Right atrium auricular region (tissue), 2 donors: Measurements from ENCODE around the gene C10orf71. TPM values are rescaled to one million over a fixed set of nuclear protein-coding genes. Genes with fewer than 3 reads are reported as not detected.

ENCODE experiments used
- DNase-seq: peaks from one replicate; pipeline ENCODE4 v3.0.0-alpha.2; 2019; ENCODE audit warnings: low spot score
- H3K27ac ChIP-seq, 2 donors: fragments of 200-600 bp; sonication (generic); 1 replicate in 1 of 2; 2 replicates in 1 of 2; pipeline ENCODE4 v1.5.1; 2016 to 2019
- H3K27me3 ChIP-seq, 2 donors: fragments of 200-600 bp; sonication (generic); one replicate each; pipeline versions ENCODE4 v1.5.1 to v1.6.0; 2017 to 2019
- H3K36me3 ChIP-seq: fragments of 200-600 bp; sonication (generic); one replicate; pipeline ENCODE4 v1.5.1; 2016
- H3K4me1 ChIP-seq, 2 donors: fragments of 200-600 bp; sonication (generic); one replicate each; pipeline versions ENCODE4 v1.5.1 to v1.6.0; 2017 to 2019
- H3K4me3 ChIP-seq, 2 donors: fragments of 200-600 bp; sonication (generic); 1 replicate in 1 of 2; 2 replicates in 1 of 2; pipeline ENCODE4 v1.5.1; 2017 to 2019; ENCODE audit warnings: mild to moderate bottlenecking in 1 of 2, moderate library complexity in 1 of 2
- H3K9me3 ChIP-seq, 2 donors: fragments of 200-600 bp; sonication (generic); one replicate each; pipeline ENCODE4 v1.5.1; 2019
- total RNA-seq, 2 donors: library from RNA; depleted of rRNA; stranded (reverse); fragments of >200 nt; gene quantifications; one replicate each; pipeline ENCODE4 v1.1.0, GENCODE V29; 2016
- TF ChIP-seq, protein P1 (sequence below), 2 donors: fragments of 200-600 bp; sonication (generic); IDR thresholded peaks; one replicate each; pipeline ENCODE4 v1.5.1; 2019; ENCODE audit warnings: antibody characterized with exemption in 2 of 2

C10orf71 gene
- total RNA-seq, 2 donors from 2014 or later: 34.9 to 48.2 TPM

GRCh38 chr10:49313501-49314070 lies 14.6 kb downstream of the C10orf71 start:
- H3K27me3 ChIP-seq: no peaks in the 10 kb centered on the region
- H3K4me1 ChIP-seq: peaks cover 0 to 13% of the 10 kb centered on the region in 2 donors
- DNase-seq: no peak
- H3K4me3 ChIP-seq: no peak overlapping the region
- no peak overlapping the region for H3K27ac ChIP-seq
- H3K9me3 ChIP-seq: no peaks in the 10 kb centered on the region
- H3K36me3 ChIP-seq: peaks cover 17% of the 10 kb centered on the region
- TF ChIP-seq, protein P1, sequence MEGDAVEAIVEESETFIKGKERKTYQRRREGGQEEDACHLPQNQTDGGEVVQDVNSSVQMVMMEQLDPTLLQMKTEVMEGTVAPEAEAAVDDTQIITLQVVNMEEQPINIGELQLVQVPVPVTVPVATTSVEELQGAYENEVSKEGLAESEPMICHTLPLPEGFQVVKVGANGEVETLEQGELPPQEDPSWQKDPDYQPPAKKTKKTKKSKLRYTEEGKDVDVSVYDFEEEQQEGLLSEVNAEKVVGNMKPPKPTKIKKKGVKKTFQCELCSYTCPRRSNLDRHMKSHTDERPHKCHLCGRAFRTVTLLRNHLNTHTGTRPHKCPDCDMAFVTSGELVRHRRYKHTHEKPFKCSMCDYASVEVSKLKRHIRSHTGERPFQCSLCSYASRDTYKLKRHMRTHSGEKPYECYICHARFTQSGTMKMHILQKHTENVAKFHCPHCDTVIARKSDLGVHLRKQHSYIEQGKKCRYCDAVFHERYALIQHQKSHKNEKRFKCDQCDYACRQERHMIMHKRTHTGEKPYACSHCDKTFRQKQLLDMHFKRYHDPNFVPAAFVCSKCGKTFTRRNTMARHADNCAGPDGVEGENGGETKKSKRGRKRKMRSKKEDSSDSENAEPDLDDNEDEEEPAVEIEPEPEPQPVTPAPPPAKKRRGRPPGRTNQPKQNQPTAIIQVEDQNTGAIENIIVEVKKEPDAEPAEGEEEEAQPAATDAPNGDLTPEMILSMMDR (IDR thresholded peaks at IDR 0.05): no peak

GRCh38 chr10:49314806-49315205 lies 15.8 kb downstream of the C10orf71 start:
- H3K9me3 ChIP-seq: no peaks in the 10 kb centered on the region
- TF ChIP-seq, protein P1 (IDR thresholded peaks at IDR 0.05): no peak
- H3K4me1 ChIP-seq: peaks cover 0 to 13% of the 10 kb centered on the region in 2 donors
- DNase-seq: no peak
- H3K36me3 ChIP-seq: peaks cover 27% of the 10 kb centered on the region
- H3K27ac ChIP-seq: no peak overlapping the region
- no peaks in the 10 kb centered on the region for H3K27me3 ChIP-seq
- H3K4me3 ChIP-seq: no peak overlapping the region

DNA sequence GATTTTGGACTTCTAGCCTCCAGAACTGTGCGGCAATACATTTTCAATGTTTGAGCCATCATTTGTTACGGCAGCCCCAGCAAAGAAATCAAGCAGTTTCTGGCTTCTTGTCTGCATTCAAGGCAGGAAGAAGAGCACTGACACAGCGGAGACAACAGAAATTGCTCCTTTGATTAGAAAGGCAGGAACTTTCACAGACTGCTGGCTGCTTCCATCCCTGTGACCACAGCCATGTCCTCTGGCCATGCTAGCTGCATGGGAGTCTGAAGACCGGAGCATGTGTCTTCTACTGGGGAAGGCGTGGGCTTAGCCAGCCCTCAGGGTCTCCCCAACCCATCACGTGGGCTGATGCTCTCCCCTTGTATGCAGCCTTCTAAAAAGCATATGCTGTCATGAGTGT lies 19.1 kb downstream of the C10orf71 start:
- Histone ChIP-seq H3K27me3 (no peaks in the 10 kb centered on the region), H3K27ac (no peak overlapping the region), H3K9me3 (no peaks in the 10 kb centered on the region), H3K4me3 (no peak overlapping the region), H3K36me3 (peaks cover 28% of the 10 kb centered on the region), H3K4me1 (peaks cover 0 to 7% of the 10 kb centered on the region in 2 donors)
- DNase-seq: no peak
- TF ChIP-seq, protein P1 (IDR thresholded peaks at IDR 0.05): no peak

GRCh38 chr10:49318755-49319154 lies 19.8 kb downstream of the C10orf71 start:
- DNase-seq: no peak
- peaks cover 0 to 14% of the 10 kb centered on the region in 2 donors for H3K4me1 ChIP-seq
- TF ChIP-seq, protein P1 (IDR thresholded peaks at IDR 0.05): no peak
- no peaks in the 10 kb centered on the region for H3K9me3 ChIP-seq
- H3K27ac ChIP-seq: no peak overlapping the region
- no peak overlapping the region for H3K4me3 ChIP-seq
- no peaks in the 10 kb centered on the region for H3K27me3 ChIP-seq
- peaks cover 32% of the 10 kb centered on the region for H3K36me3 ChIP-seq

DNA sequence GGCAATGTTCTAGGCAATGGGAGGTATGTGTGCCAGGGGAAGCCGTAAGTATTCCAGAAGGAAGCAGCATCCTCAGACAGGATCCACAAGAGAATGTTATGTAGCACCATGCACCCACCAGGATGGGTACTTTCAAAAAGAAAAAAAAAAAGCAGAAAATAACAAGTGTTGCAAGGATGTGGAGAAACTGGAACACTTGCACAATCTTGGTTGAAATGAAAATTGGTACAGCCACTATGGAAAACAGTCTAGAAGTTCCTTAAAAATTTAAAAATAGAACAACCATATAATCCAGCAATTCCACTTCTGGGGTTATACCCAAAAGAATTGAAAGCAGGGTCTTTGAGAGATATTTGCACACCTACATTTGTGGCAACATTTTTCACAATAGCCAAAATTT lies 20.2 kb downstream of the C10orf71 start:
- TF ChIP-seq, protein P1 (IDR thresholded peaks at IDR 0.05): no peak
- peaks cover 36% of the 10 kb centered on the region for H3K36me3 ChIP-seq
- DNase-seq: no peak
- H3K4me3 ChIP-seq: no peak overlapping the region
- peaks cover 0 to 18% of the 10 kb centered on the region in 2 donors for H3K4me1 ChIP-seq
- H3K27me3 ChIP-seq: no peaks in the 10 kb centered on the region
- no peak overlapping the region for H3K27ac ChIP-seq
- H3K9me3 ChIP-seq: no peaks in the 10 kb centered on the region

GRCh38 chr10:49320191-49320590 lies 21.2 kb downstream of the C10orf71 start:
- DNase-seq: no peak
- no peak overlapping the region for H3K4me3 ChIP-seq
- peaks cover 0 to 18% of the 10 kb centered on the region in 2 donors for H3K4me1 ChIP-seq
- H3K27me3 ChIP-seq: no peaks in the 10 kb centered on the region
- no peaks in the 10 kb centered on the region for H3K9me3 ChIP-seq
- no peak overlapping the region for H3K27ac ChIP-seq
- TF ChIP-seq, protein P1 (IDR thresholded peaks at IDR 0.05): no peak
- peaks cover 43% of the 10 kb centered on the region for H3K36me3 ChIP-seq
